Measurements from ENCODE around the gene ABCD3. TPM values are rescaled to one million over a fixed set of nuclear protein-coding genes. Genes with fewer than 3 reads are reported as not detected.

ABCD3 gene
- total RNA-seq, 5 donors from 2014 or later (not counting 1 experiment from before 2014, with no cell fraction given), result 17.3 to 29.9 (median 24.2) TPM

- peak in 1 of 4 experiments; percentile 21 for ATAC-seq (replicated peaks in 1 of 4)
- no peak overlapping the region for H3K27ac ChIP-seq (ENCODE audit: low read length)
These were observed 124.1 kb downstream of the ABCD3 start for GRCh38 chr1:94542088-94542870.

GRCh38 chr1:94543001-94543400, 124.8 kb downstream of the ABCD3 start:
- ATAC-seq (replicated peaks in 1 of 4) (no peak), DNase-seq (no peak)
- Histone ChIP-seq H3K4me3 (ENCODE audit: control insufficient read depth in 1 of 2, extremely low read depth in 1 of 2, low read length in 1 of 2) (no peak overlapping the region), H3K36me3 (ENCODE audit: control insufficient read depth in 2 of 2, extremely low read depth in 1 of 2, insufficient read depth in 1 of 2, low read length in 1 of 2) (no peaks in the 10 kb centered on the region), H3K4me1 (ENCODE audit: control insufficient read depth in 1 of 2, extremely low read depth in 1 of 2, insufficient read depth in 2 of 2, low read length in 2 of 2) (peaks cover 4 to 16% of the 10 kb centered on the region in 2 experiments), H3K27me3 (replicated peaks in 1 of 2; ENCODE audit: control insufficient read depth in 2 of 2, extremely low read depth in 1 of 2, insufficient read depth in 2 of 2, low read length in 1 of 2) (peaks cover 6 to 29% of the 10 kb centered on the region in 2 experiments), H3K9me3 (no peaks in the 10 kb centered on the region), H3K27ac (ENCODE audit: low read length) (no peak overlapping the region)
- WGBS (ENCODE audit: insufficient coverage), result 10% methylated on average over 1 of the region's 1 CpG
- H3K4me3 Mint-ChIP-seq, result peak overlapping the region; percentile 66 to 70 (median 66)
- H3K36me3 Mint-ChIP-seq, result no peaks in the 10 kb centered on the region
- no peak overlapping the region for H3K27ac Mint-ChIP-seq
- H3K9me3 Mint-ChIP-seq, result no peaks in the 10 kb centered on the region
- ChIA-PET POLR2A (no interaction called here), CTCF (no interaction called here)
- peaks cover 68 to 79% of the 10 kb centered on the region in 2 donors for H3K27me3 Mint-ChIP-seq
- H3K4me1 Mint-ChIP-seq, result peaks cover 14 to 21% (median 17%) of the 10 kb centered on the region in 3 donors

More at GRCh38 chr1:94542088-94542870, 124.1 kb downstream of the ABCD3 start:
- H3K36me3 Mint-ChIP-seq, result no peaks in the 10 kb centered on the region
- ChIA-PET POLR2A (no interaction called here), CTCF (no interaction called here)
- WGBS (ENCODE audit: insufficient coverage), result 3% methylated on average over 23 of the region's 26 CpGs
- peak overlapping the region; percentile 33 to 74 for H3K4me3 ChIP-seq (ENCODE audit: control insufficient read depth in 1 of 2, extremely low read depth in 1 of 2, low read length in 1 of 2)
- H3K4me1 ChIP-seq (ENCODE audit: control insufficient read depth in 1 of 2, extremely low read depth in 1 of 2, insufficient read depth in 2 of 2, low read length in 2 of 2), result peaks cover 4 to 16% of the 10 kb centered on the region in 2 experiments
- H3K9me3 ChIP-seq, result no peaks in the 10 kb centered on the region
- H3K27me3 Mint-ChIP-seq, result peaks cover 72 to 77% of the 10 kb centered on the region in 2 donors
- no peaks in the 10 kb centered on the region for H3K9me3 Mint-ChIP-seq
- peak overlapping the region; percentile 66 to 70 (median 66) for H3K4me3 Mint-ChIP-seq
- no peaks in the 10 kb centered on the region for H3K36me3 ChIP-seq (ENCODE audit: control insufficient read depth in 2 of 2, extremely low read depth in 1 of 2, insufficient read depth in 1 of 2, low read length in 1 of 2)
- H3K4me1 Mint-ChIP-seq, result peaks cover 14 to 21% (median 17%) of the 10 kb centered on the region in 3 donors
- H3K27ac Mint-ChIP-seq, result no peak overlapping the region
- H3K27me3 ChIP-seq (replicated peaks in 1 of 2; ENCODE audit: control insufficient read depth in 2 of 2, extremely low read depth in 1 of 2, insufficient read depth in 2 of 2, low read length in 1 of 2), result peaks cover 6 to 30% of the 10 kb centered on the region in 2 experiments
- no peak for DNase-seq

- Mint-ChIP-seq H3K36me3 (no peaks in the 10 kb centered on the region), H3K4me3 (no peak overlapping the region), H3K27me3 (peaks cover 63 to 72% of the 10 kb centered on the region in 2 donors), H3K4me1 (peaks cover 14 to 21% (median 17%) of the 10 kb centered on the region in 3 donors), H3K27ac (no peak overlapping the region), H3K9me3 (no peaks in the 10 kb centered on the region)
- no peak for ATAC-seq (replicated peaks in 1 of 4)
- peaks cover 4 to 16% of the 10 kb centered on the region in 2 experiments for H3K4me1 ChIP-seq (ENCODE audit: control insufficient read depth in 1 of 2, extremely low read depth in 1 of 2, insufficient read depth in 2 of 2, low read length in 2 of 2)
- no peaks in the 10 kb centered on the region for H3K36me3 ChIP-seq (ENCODE audit: control insufficient read depth in 2 of 2, extremely low read depth in 1 of 2, insufficient read depth in 1 of 2, low read length in 1 of 2)
- ChIA-PET CTCF (no interaction called here), POLR2A (no interaction called here)
- H3K27me3 ChIP-seq (replicated peaks in 1 of 2; ENCODE audit: control insufficient read depth in 2 of 2, extremely low read depth in 1 of 2, insufficient read depth in 2 of 2, low read length in 1 of 2), result peaks cover 6 to 22% of the 10 kb centered on the region in 2 experiments
- H3K9me3 ChIP-seq, result no peaks in the 10 kb centered on the region
- H3K27ac ChIP-seq (ENCODE audit: low read length), result no peak overlapping the region
- WGBS (ENCODE audit: insufficient coverage), result 100% methylated on average over 1 of the region's 4 CpGs
- no peak for DNase-seq
- H3K4me3 ChIP-seq (ENCODE audit: control insufficient read depth in 1 of 2, extremely low read depth in 1 of 2, low read length in 1 of 2), result no peak overlapping the region
These were observed 125.9 kb downstream of the ABCD3 start for GRCh38 chr1:94543893-94544635.

- CTCF ChIA-PET, result no interaction called here
- H3K27ac Mint-ChIP-seq, result no peak overlapping the region
- Histone ChIP-seq H3K4me1 (ENCODE audit: control insufficient read depth in 1 of 2, extremely low read depth in 1 of 2, insufficient read depth in 2 of 2, low read length in 2 of 2) (peaks cover 4 to 16% of the 10 kb centered on the region in 2 experiments), H3K36me3 (ENCODE audit: control insufficient read depth in 2 of 2, extremely low read depth in 1 of 2, insufficient read depth in 1 of 2, low read length in 1 of 2) (no peaks in the 10 kb centered on the region), H3K4me3 (ENCODE audit: control insufficient read depth in 1 of 2, extremely low read depth in 1 of 2, low read length in 1 of 2) (no peak overlapping the region), H3K9me3 (no peaks in the 10 kb centered on the region), H3K27ac (ENCODE audit: low read length) (no peak overlapping the region), H3K27me3 (replicated peaks in 1 of 2; ENCODE audit: control insufficient read depth in 2 of 2, extremely low read depth in 1 of 2, insufficient read depth in 2 of 2, low read length in 1 of 2) (peaks cover 6 to 20% of the 10 kb centered on the region in 2 experiments)
- POLR2A ChIA-PET, result no interaction called here
- no peak overlapping the region for H3K4me3 Mint-ChIP-seq
- peaks cover 14 to 21% (median 17%) of the 10 kb centered on the region in 3 donors for H3K4me1 Mint-ChIP-seq
- no CpG with 5 or more reads among the region's 4 CpGs for WGBS (ENCODE audit: insufficient coverage)
- peaks cover 56 to 65% of the 10 kb centered on the region in 2 donors for H3K27me3 Mint-ChIP-seq
- ATAC-seq (replicated peaks in 1 of 4) (no peak), DNase-seq (no peak)
- H3K9me3 Mint-ChIP-seq, result no peaks in the 10 kb centered on the region
- no peaks in the 10 kb centered on the region for H3K36me3 Mint-ChIP-seq
These were observed 126.7 kb downstream of the ABCD3 start for GRCh38 chr1:94544706-94545490.

- no peak overlapping the region for H3K27ac Mint-ChIP-seq
- H3K9me3 Mint-ChIP-seq, result no peaks in the 10 kb centered on the region
- H3K4me1 Mint-ChIP-seq, result no peaks in the 10 kb centered on the region
- no peaks in the 10 kb centered on the region for H3K36me3 Mint-ChIP-seq
- no CpG with 5 or more reads among the region's 5 CpGs for WGBS (ENCODE audit: insufficient coverage)
- no peak overlapping the region for H3K4me3 Mint-ChIP-seq
- ATAC-seq (replicated peaks in 1 of 4) (no peak), DNase-seq (no peak)
- H3K27ac ChIP-seq (ENCODE audit: low read length), result no peak overlapping the region
- H3K4me1 ChIP-seq (ENCODE audit: control insufficient read depth in 1 of 2, extremely low read depth in 1 of 2, insufficient read depth in 2 of 2, low read length in 2 of 2), result no peaks in the 10 kb centered on the region
- no peaks in the 10 kb centered on the region for H3K36me3 ChIP-seq (ENCODE audit: control insufficient read depth in 2 of 2, extremely low read depth in 1 of 2, insufficient read depth in 1 of 2, low read length in 1 of 2)
- peaks cover 25 to 29% of the 10 kb centered on the region in 2 donors for H3K27me3 Mint-ChIP-seq
- H3K4me3 ChIP-seq (ENCODE audit: control insufficient read depth in 1 of 2, extremely low read depth in 1 of 2, low read length in 1 of 2), result no peak overlapping the region
- peaks cover 0 to 3% of the 10 kb centered on the region in 2 experiments for H3K27me3 ChIP-seq (replicated peaks in 1 of 2; ENCODE audit: control insufficient read depth in 2 of 2, extremely low read depth in 1 of 2, insufficient read depth in 2 of 2, low read length in 1 of 2)
- no peaks in the 10 kb centered on the region for H3K9me3 ChIP-seq
- ChIA-PET CTCF (no interaction called here), POLR2A (interaction anchor here in 1 of 2 donors (0.6 kb wide), 1 partner anchor 985 kb away, joined by 3 read pairs; no protein-coding TSS in a partner anchor)
These were observed 131.5 kb downstream of the ABCD3 start for GRCh38 chr1:94549706-94550105.

- Mint-ChIP-seq H3K27ac (no peak overlapping the region), H3K4me1 (no peaks in the 10 kb centered on the region), H3K9me3 (no peaks in the 10 kb centered on the region), H3K27me3 (peaks cover 22 to 23% of the 10 kb centered on the region in 2 donors), H3K36me3 (no peaks in the 10 kb centered on the region), H3K4me3 (no peak overlapping the region)
- DNase-seq, result no peak
- Histone ChIP-seq H3K27ac (ENCODE audit: low read length) (no peak overlapping the region), H3K36me3 (ENCODE audit: control insufficient read depth in 2 of 2, extremely low read depth in 1 of 2, insufficient read depth in 1 of 2, low read length in 1 of 2) (no peaks in the 10 kb centered on the region), H3K27me3 (replicated peaks in 1 of 2; ENCODE audit: control insufficient read depth in 2 of 2, extremely low read depth in 1 of 2, insufficient read depth in 2 of 2, low read length in 1 of 2) (peaks cover 0 to 3% of the 10 kb centered on the region in 2 experiments), H3K4me1 (ENCODE audit: control insufficient read depth in 1 of 2, extremely low read depth in 1 of 2, insufficient read depth in 2 of 2, low read length in 2 of 2) (no peaks in the 10 kb centered on the region), H3K4me3 (ENCODE audit: control insufficient read depth in 1 of 2, extremely low read depth in 1 of 2, low read length in 1 of 2) (no peak overlapping the region), H3K9me3 (no peaks in the 10 kb centered on the region)
- POLR2A ChIA-PET, result no interaction called here
- no peak for ATAC-seq (replicated peaks in 1 of 4)
- CTCF ChIA-PET, result no interaction called here
- WGBS (ENCODE audit: insufficient coverage), result 83% methylated on average over 1 of the region's 6 CpGs
These were observed 132.2 kb downstream of the ABCD3 start for GRCh38 chr1:94550396-94550795.

All from T-cell (primary cell).